ENCODE measurements around the gene CHMP2A.

- no peak for TF ChIP-seq CTCF (IDR thresholded peaks at IDR 0.05)
- TF ChIP-seq POLR2AphosphoS5 (IDR thresholded peaks at IDR 0.05), result no peak
- TF ChIP-seq POLR2A (IDR thresholded peaks at IDR 0.05), result no peak
Measured at GRCh38 chr19:58545286-58546018, 9.5 kb downstream of the CHMP2A start.

Measured in prostate gland (tissue), 2 donors.